AG09309 (cell line): Measurements from ENCODE around the gene CACNA1C.

Source experiments
- DNase-seq: peaks from one replicate; pipeline ENCODE4 v3.0.0-alpha.2; 2010; ENCODE audit warnings: low read depth
- H3K4me3 ChIP-seq: 2 replicates; pipeline ENCODE4 v1.5.1; 2011; ENCODE audit warnings: mild to moderate bottlenecking, low read depth, low read length, moderate library complexity; ENCODE audit not compliant: control insufficient read depth
- CTCF ChIP-seq: IDR thresholded peaks from 2 replicates; pipeline ENCODE4 v1.5.1; 2011; ENCODE audit warnings: mild to moderate bottlenecking, low read depth, low read length, inconsistent platforms; ENCODE audit not compliant: insufficient read depth, control insufficient read depth; ENCODE audit errors: missing control alignments

The CACNA1C gene

GRCh38 chr12:2492236-2492635 lies 439.4 kb downstream of the CACNA1C start:
- no peak for DNase-seq
- TF ChIP-seq CTCF: no peak
- no peak overlapping the region for H3K4me3 ChIP-seq

GRCh38 chr12:2493086-2493485 lies 440.3 kb downstream of the CACNA1C start:
- no peak overlapping the region for H3K4me3 ChIP-seq
- no peak for TF ChIP-seq CTCF
- DNase-seq: no peak

- H3K4me3 ChIP-seq: no peak overlapping the region
- TF ChIP-seq CTCF: no peak
- DNase-seq: no peak
Observed at GRCh38 chr12:2494486-2495192, 441.9 kb downstream of the CACNA1C start.

DNA sequence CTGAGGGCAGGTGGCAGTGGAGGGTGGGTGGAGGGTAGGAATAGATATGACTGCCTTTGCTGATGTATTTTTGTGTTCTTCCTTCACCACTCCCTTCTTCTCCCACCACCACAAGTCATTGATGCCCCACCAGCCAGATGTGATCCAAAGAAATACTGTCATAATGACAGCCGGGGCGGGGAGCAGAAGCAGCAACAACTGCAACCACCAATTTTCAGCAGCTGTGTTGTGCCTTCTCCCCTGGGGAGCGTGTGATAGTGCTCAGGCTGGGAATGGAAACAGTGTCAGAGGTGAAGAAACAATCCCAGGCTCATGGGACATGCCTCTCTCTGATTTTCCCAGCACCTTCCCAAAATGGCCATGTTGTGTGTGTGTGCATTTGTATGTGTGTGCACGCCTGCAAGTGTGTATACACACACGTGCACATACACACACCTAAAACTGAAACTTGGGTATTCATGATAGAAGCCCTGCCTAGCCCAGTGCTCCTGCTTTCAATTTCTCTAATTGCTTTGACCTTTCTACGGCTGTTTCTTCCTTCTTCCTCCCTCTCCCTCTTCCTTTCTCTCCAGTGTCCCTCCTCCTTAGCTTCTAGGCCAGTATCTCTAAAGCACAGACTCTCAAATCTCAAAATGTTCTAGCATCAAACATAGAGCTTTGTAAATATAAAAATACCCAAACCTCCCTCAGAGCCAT lies 442.8 kb downstream of the CACNA1C start:
- TF ChIP-seq CTCF: no peak
- DNase-seq: no peak

GRCh38 chr12:2498964-2499500 lies 446.2 kb downstream of the CACNA1C start:
- H3K4me3 ChIP-seq: no peak overlapping the region
- DNase-seq: no peak
- no peak for TF ChIP-seq CTCF

More for the DNA sequence above, 442.8 kb downstream of the CACNA1C start:
- no peak overlapping the region for H3K4me3 ChIP-seq

- no peak for DNase-seq
- TF ChIP-seq CTCF: no peak
- no peak overlapping the region for H3K4me3 ChIP-seq
Observed at GRCh38 chr12:2501464-2502191, 448.8 kb downstream of the CACNA1C start.
